ENCODE measurements around the gene NEUROD2. TPM values are rescaled to one million over a fixed set of nuclear protein-coding genes. Genes with fewer than 3 reads are reported as not detected.

The NEUROD2 gene
- total RNA-seq, 2 donors from 2014 or later, result 0.12 TPM; not detected in 1

- ATAC-seq (no peak), DNase-seq (no peak)
- intact Hi-C loops (cut with DNase I, micrococcal nuclease), result no loop called here
Measured at GRCh38 chr17:39607057-39607850, 466 bp downstream of the NEUROD2 start.

- no peak for DNase-seq
- intact Hi-C loops (cut with DNase I, micrococcal nuclease), result no loop called here
- peak; percentile 60 for ATAC-seq
Measured at GRCh38 chr17:39606434-39607056, 1.2 kb downstream of the NEUROD2 start.

- DNase-seq, result no peak
- intact Hi-C loops (cut with DNase I, micrococcal nuclease), result no loop called here
Measured at GRCh38 chr17:39605492-39606433, 2.0 kb downstream of the NEUROD2 start.

GRCh38 chr17:39604911-39605491 lies 2.7 kb downstream of the NEUROD2 start:
- ATAC-seq, result no peak
- DNase-seq, result no peak
- intact Hi-C loops (cut with DNase I, micrococcal nuclease), result no loop called here

More at GRCh38 chr17:39605492-39606433, 2.0 kb downstream of the NEUROD2 start:
- ATAC-seq, result peak; percentile 69

- DNase-seq, result no peak
- ATAC-seq, result no peak
- intact Hi-C loops (cut with DNase I, micrococcal nuclease), result no loop called here
Measured at GRCh38 chr17:39603304-39604016, 4.3 kb downstream of the NEUROD2 start.

GRCh38 chr17:39602533-39603303 lies 5.0 kb downstream of the NEUROD2 start:
- intact Hi-C loops (cut with DNase I, micrococcal nuclease), result no loop called here
- DNase-seq (no peak), ATAC-seq (no peak)

- no peak for ATAC-seq
- no peak for DNase-seq
- intact Hi-C loops (cut with DNase I, micrococcal nuclease), result no loop called here
Measured at GRCh38 chr17:39601758-39602532, 5.8 kb downstream of the NEUROD2 start.

GRCh38 chr17:39600997-39601597 lies 6.6 kb downstream of the NEUROD2 start:
- intact Hi-C loops (cut with DNase I, micrococcal nuclease), result no loop called here
- DNase-seq (no peak), ATAC-seq (no peak)

GRCh38 chr17:39600288-39600996 lies 7.3 kb downstream of the NEUROD2 start:
- ATAC-seq (no peak), DNase-seq (no peak)
- intact Hi-C loops (cut with DNase I, micrococcal nuclease), result no loop called here

- ATAC-seq, result no peak
- intact Hi-C loops (cut with DNase I, micrococcal nuclease), result no loop called here
- no peak for DNase-seq
Measured at GRCh38 chr17:39599665-39600231, 8.0 kb downstream of the NEUROD2 start.

GRCh38 chr17:39599004-39599664 lies 8.6 kb downstream of the NEUROD2 start:
- intact Hi-C loops (cut with DNase I, micrococcal nuclease), result no loop called here
- no peak for DNase-seq
- no peak for ATAC-seq

GRCh38 chr17:39598630-39599003 lies 9.1 kb downstream of the NEUROD2 start:
- intact Hi-C loops (cut with DNase I, micrococcal nuclease), result no loop called here
- DNase-seq (no peak), ATAC-seq (no peak)

GRCh38 chr17:39598047-39598481 lies 9.7 kb downstream of the NEUROD2 start:
- DNase-seq (no peak), ATAC-seq (no peak)
- intact Hi-C loops (cut with DNase I, micrococcal nuclease), result no loop called here

- DNase-seq, result no peak
- intact Hi-C loops (cut with DNase I, micrococcal nuclease), result no loop called here
- ATAC-seq, result no peak
Measured at GRCh38 chr17:39597372-39598046, 10.2 kb downstream of the NEUROD2 start.
